ENCODE results near the gene ADAMTS10. TPM values are rescaled to one million over a fixed set of nuclear protein-coding genes. Genes with fewer than 3 reads are reported as not detected.

ADAMTS10 gene
- total and polyA plus RNA-seq, 2 of the 8 experiments (the other 6 are each of a cell fraction or from before 2014, with no cell fraction given), result 6.9 to 17.4 TPM

GRCh38 chr19:8654591-8655339, 44.2 kb upstream of the ADAMTS10 start:
- no peaks in the 10 kb centered on the region for H3K36me3 ChIP-seq (ENCODE audit: control insufficient read depth in 2 of 4, insufficient read depth in 4 of 4, low read length in 3 of 4)
- no peak overlapping the region for H2AK5ac ChIP-seq (ENCODE audit: low read depth, low read length)
- no peak overlapping the region for H3K18ac ChIP-seq (ENCODE audit: extremely low read depth, low read length)
- H2BK5ac ChIP-seq (ENCODE audit: low read depth, low read length), result no peak overlapping the region
- peak overlapping the region in 1 of 2 experiments; percentile 56; a peak in 3 of 4 replicates for H3K4me2 ChIP-seq (ENCODE audit: insufficient read depth in 1 of 2, low read depth in 2 of 2, low read length in 2 of 2)
- H3K14ac ChIP-seq (ENCODE audit: insufficient read length), result no peak overlapping the region
- H3K4me3 ChIP-seq (ENCODE audit: extremely low read depth in 1 of 4, insufficient read depth in 2 of 4, low read depth in 3 of 4, low read length in 4 of 4), result peak overlapping the region in 1 of 4 experiments; percentile 44; a peak in 2 of 8 replicates
- no peak overlapping the region for H4K8ac ChIP-seq (ENCODE audit: extremely low read depth, insufficient read depth, low read length)
- CTCF ChIA-PET (ENCODE audit: partially characterized antibody), result interaction anchor here (0.6 to 4.5 kb wide), 26 partner anchors 9 to 479 kb away, joined by 3 to 41 read pairs (median 4); partner anchors contain the start of gene ACTL9
- H4K5ac ChIP-seq (ENCODE audit: insufficient read length, low read depth, low read length), result no peak overlapping the region
- no peaks in the 10 kb centered on the region for H3K79me1 ChIP-seq (ENCODE audit: low read depth, low read length)
- H3K79me2 ChIP-seq (ENCODE audit: control insufficient read depth in 1 of 2, insufficient read depth in 2 of 2, low read length in 2 of 2), result no peaks in the 10 kb centered on the region
- H3K27me3 ChIP-seq (replicated peaks in 1 of 4; ENCODE audit: control insufficient read depth in 3 of 4, extremely low read depth in 1 of 4, insufficient read depth in 3 of 4, low read length in 3 of 4), result peaks cover 0 to 2% (median 0%) of the 10 kb centered on the region in 4 experiments; a peak in 1 of 7 replicates
- H4K91ac ChIP-seq (replicated peaks; ENCODE audit: insufficient read length, low read length), result no peak overlapping the region
- 0 out of 7 replicates have a peak overlapping the region, but pooled peaks of 1 of the 4 experiments have one; percentile 28 for H3K9ac ChIP-seq (replicated peaks in 1 of 4; ENCODE audit: extremely low read depth in 1 of 4, low read depth in 3 of 4, low read length in 3 of 4)
- DNase-seq (ENCODE audit: low read depth in 1 of 2, low spot score in 2 of 2), result peak; percentile 13 to 87
- no peak overlapping the region for H3K23ac ChIP-seq (ENCODE audit: insufficient read length)
- POLR2A ChIA-PET (ENCODE audit: partially characterized antibody), result no interaction called here
- no peak overlapping the region for H3K27ac ChIP-seq (ENCODE audit: low read depth, low read length)
- WGBS, 2 experiments (ENCODE audit: extremely low coverage in 1 of 2, insufficient coverage in 1 of 2, insufficient read length in 1 of 2, insufficient replicate concordance in 2 of 2, low coverage in 1 of 2, low lambda C conversion rate in 2 of 2, missing lambda C conversion rate in 1 of 2), result 16% methylated on average over 15 of the region's 15 CpGs; no CpG with 5 or more reads in 1 of the 2 experiments
- no peak overlapping the region for H2BK20ac ChIP-seq (ENCODE audit: low read length)
- H3K4ac ChIP-seq (replicated peaks; ENCODE audit: insufficient read length, low read depth, low read length), result no peak overlapping the region
- no peaks in the 10 kb centered on the region for H3K23me2 ChIP-seq (ENCODE audit: low read depth, low read length)
- H4K20me1 ChIP-seq (replicated peaks in 1 of 2; ENCODE audit: control insufficient read depth in 1 of 2, insufficient read depth in 2 of 2, low read length in 2 of 2), result no peaks in the 10 kb centered on the region
- H3K4me1 ChIP-seq (replicated peaks in 1 of 4; ENCODE audit: control insufficient read depth in 3 of 4, insufficient read depth in 4 of 4, low read length in 3 of 4), result peaks cover 0 to 6% (median 0%) of the 10 kb centered on the region in 4 experiments; a peak in 1 of 7 replicates
- H3K56ac ChIP-seq (replicated peaks; ENCODE audit: insufficient read length, low read depth, low read length), result no peak overlapping the region
- H2BK120ac ChIP-seq (replicated peaks; ENCODE audit: low read depth, low read length), result no peak overlapping the region
- H3K9me3 ChIP-seq (ENCODE audit: insufficient read depth in 2 of 2, low read depth in 1 of 2, low read length in 1 of 2), result no peaks in the 10 kb centered on the region
- no peak overlapping the region for H2BK15ac ChIP-seq (ENCODE audit: low read length)
- no peak overlapping the region for H2BK12ac ChIP-seq (ENCODE audit: low read depth, low read length)
- no peak for FAIRE-seq
- H2AFZ ChIP-seq (ENCODE audit: low read length), result peak overlapping the region; percentile 96
- peak; percentile 93 to 95 for TF ChIP-seq RAD21 (IDR thresholded peaks at IDR 0.05 in 1 of 2, conservative IDR thresholded peaks at IDR 0.05 in 1 of 2; ENCODE audit: low read depth in 2 of 2, low read length in 2 of 2)
- no peak for TF ChIP-seq FOSL1 (IDR thresholded peaks at IDR 0.05; ENCODE audit: insufficient read depth, low read depth, low read length)
- TF ChIP-seq JUND (IDR thresholded peaks at IDR 0.05; ENCODE audit: low read length), result 0 out of 2 replicates have a peak, but pooled peaks have one; percentile 6
- TF ChIP-seq USF2 (IDR thresholded peaks at IDR 0.05; ENCODE audit: low read length), result no peak
- TF ChIP-seq KDM1A (IDR thresholded peaks at IDR 0.05; ENCODE audit: borderline replicate concordance, low read length), result peak; percentile 99
- no peak for TF ChIP-seq CTBP2 (IDR thresholded peaks at IDR 0.05; ENCODE audit: borderline replicate concordance, insufficient read depth, insufficient read length, low read length)
- peak; percentile 81 to 86 (median 83) for TF ChIP-seq CTCF (IDR thresholded peaks at IDR 0.05; ENCODE audit: control extremely low read depth in 1 of 3, insufficient read depth in 1 of 3, low read depth in 1 of 3, low read length in 3 of 3)
